Right lobe of liver (tissue), 4 donors: ENCODE results near the gene ARHGEF16.

Experiments used
- CTCF ChIP-seq, 4 donors: fragments of 200-600 bp in 3 of 4; fragments of 450-650 bp in 1 of 4; IDR thresholded peaks; one replicate each; pipeline versions ENCODE4 v1.5.1 to v1.8.0; 2016 to 2022; ENCODE audit warnings: antibody characterized with exemption in 4 of 4, mild to moderate bottlenecking in 2 of 4
- POLR2A ChIP-seq: fragments of 450-650 bp; IDR thresholded peaks from one replicate; pipeline ENCODE4 v1.6.1; 2017; ENCODE audit warnings: antibody characterized with exemption, mild to moderate bottlenecking
- donor health status: DM: no; HTN: no; CAD: no.
- donor health status: DM: no; HTN: no; CAD: no.
- donor health status: DM: no; HTN: yes; CAD: no.

- TF ChIP-seq CTCF (IDR thresholded peaks at IDR 0.05), result no peak
- TF ChIP-seq POLR2A, result no peak
Measured at GRCh38 chr1:3460672-3461131, 6.2 kb downstream of the ARHGEF16 start.
